GM21447 (cell line): Measurements from ENCODE around the gene FERMT3.

ENCODE experiments used
- ATAC-seq: cut with Tn5 transposase; IDR thresholded peaks from one replicate; pipeline ENCODE4 v1.9.1; 2021; ENCODE audit not compliant: unreplicated experiment

The FERMT3 gene

GRCh38 chr11:64262271-64263002 is 55.9 kb downstream of the FERMT3 start:
- ATAC-seq = no peak

GRCh38 chr11:64263021-64263946 is 56.8 kb downstream of the FERMT3 start:
- ATAC-seq = no peak

- no peak for ATAC-seq
Measured at GRCh38 chr11:64263947-64264317, 57.4 kb downstream of the FERMT3 start.

GRCh38 chr11:64264371-64264852 is 57.9 kb downstream of the FERMT3 start:
- no peak for ATAC-seq

GRCh38 chr11:64265176-64266160 is 58.9 kb downstream of the FERMT3 start:
- no peak for ATAC-seq

GRCh38 chr11:64266339-64266738 is 59.8 kb downstream of the FERMT3 start:
- ATAC-seq = no peak

GRCh38 chr11:64267207-64267945 is 60.9 kb downstream of the FERMT3 start:
- no peak for ATAC-seq

- ATAC-seq = no peak
Measured at GRCh38 chr11:64268025-64268892, 61.7 kb downstream of the FERMT3 start.

- ATAC-seq = peak; percentile 6
Measured at GRCh38 chr11:64268893-64269539, 62.5 kb downstream of the FERMT3 start.

- ATAC-seq = peak; percentile 66
Measured at GRCh38 chr11:64269540-64270220, 63.2 kb downstream of the FERMT3 start.
